ENCODE measurements around the gene COX17.

DNA sequence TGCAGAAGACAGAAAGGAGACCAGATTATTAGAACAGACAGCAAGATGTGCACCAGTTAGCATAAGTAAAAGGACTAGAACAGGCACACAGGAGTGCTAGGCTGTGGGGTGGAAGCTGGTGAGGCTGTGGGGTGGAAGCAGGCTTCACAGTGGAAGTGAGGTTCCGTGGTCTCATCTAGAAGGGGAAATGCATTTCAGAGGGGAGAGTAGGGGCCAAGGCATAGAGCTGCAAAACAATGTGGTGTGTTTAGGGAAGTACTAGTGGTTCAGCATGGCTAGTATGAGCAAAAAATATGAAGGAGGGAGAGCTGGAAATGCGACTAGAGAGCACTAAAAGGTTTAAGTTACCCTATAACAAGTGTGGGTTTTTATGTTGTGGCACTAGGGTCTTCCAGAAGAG is 23.3 kb downstream of the COX17 start:
- TF ChIP-seq, protein P1, sequence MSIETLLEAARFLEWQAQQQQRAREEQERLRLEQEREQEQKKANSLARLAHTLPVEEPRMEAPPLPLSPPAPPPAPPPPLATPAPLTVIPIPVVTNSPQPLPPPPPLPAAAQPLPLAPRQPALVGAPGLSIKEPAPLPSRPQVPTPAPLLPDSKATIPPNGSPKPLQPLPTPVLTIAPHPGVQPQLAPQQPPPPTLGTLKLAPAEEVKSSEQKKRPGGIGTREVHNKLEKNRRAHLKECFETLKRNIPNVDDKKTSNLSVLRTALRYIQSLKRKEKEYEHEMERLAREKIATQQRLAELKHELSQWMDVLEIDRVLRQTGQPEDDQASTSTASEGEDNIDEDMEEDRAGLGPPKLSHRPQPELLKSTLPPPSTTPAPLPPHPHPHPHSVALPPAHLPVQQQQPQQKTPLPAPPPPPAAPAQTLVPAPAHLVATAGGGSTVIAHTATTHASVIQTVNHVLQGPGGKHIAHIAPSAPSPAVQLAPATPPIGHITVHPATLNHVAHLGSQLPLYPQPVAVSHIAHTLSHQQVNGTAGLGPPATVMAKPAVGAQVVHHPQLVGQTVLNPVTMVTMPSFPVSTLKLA (conservative IDR thresholded peaks at IDR 0.05), result no peak
- TF ChIP-seq ELF1 (tag; IDR thresholded peaks at IDR 0.05) (no peak), RFX5 (IDR thresholded peaks at IDR 0.05; ENCODE audit: low read depth, low read length) (no peak), HNRNPK (IDR thresholded peaks at IDR 0.05; ENCODE audit: low read depth, low read length, poor library complexity, severe bottlenecking) (no peak), ZNF232 (CRISPR knock-in tag; IDR thresholded peaks at IDR 0.05) (no peak), YBX1 (IDR thresholded peaks at IDR 0.05) (no peak)
